RCC 7860 (cell line): ENCODE data around the gene ADRB1.
A peak's percentile ranks its signal among the peaks of the same experiment; 100 is the strongest.

Source experiments
- DNase-seq: peaks from one replicate; pipeline ENCODE4 v3.0.0-alpha.2; 2015; ENCODE audit warnings: low spot score
- FAIRE-seq: peaks from 2 replicates; lab custom pipeline; 2012; peaks lifted over from hg19 to GRCh38; lab: Jason Lieb, UNC

ADRB1 gene

GRCh38 chr10:114025611-114026130 is 18.0 kb upstream of the ADRB1 start:
- DNase-seq (no peak), FAIRE-seq (no peak)

GRCh38 chr10:114026189-114027040 is 17.3 kb upstream of the ADRB1 start:
- DNase-seq (peak; percentile 73), FAIRE-seq (peak; percentile 82)

- DNase-seq (no peak), FAIRE-seq (no peak)
These were observed 16.6 kb upstream of the ADRB1 start for GRCh38 chr10:114027041-114027394.

GRCh38 chr10:114027951-114028350 is 15.7 kb upstream of the ADRB1 start:
- DNase-seq (no peak), FAIRE-seq (no peak)

- FAIRE-seq (no peak), DNase-seq (no peak)
These were observed 15.2 kb upstream of the ADRB1 start for GRCh38 chr10:114028425-114028824.

GRCh38 chr10:114029655-114030054 is 14.0 kb upstream of the ADRB1 start:
- no peak for DNase-seq
- FAIRE-seq = no peak

- no peak for FAIRE-seq
- DNase-seq = no peak
These were observed 13.5 kb upstream of the ADRB1 start for GRCh38 chr10:114030140-114030539.

GRCh38 chr10:114031073-114031972 is 12.3 kb upstream of the ADRB1 start:
- no peak for FAIRE-seq
- no peak for DNase-seq

GRCh38 chr10:114033566-114033965 is 10.1 kb upstream of the ADRB1 start:
- DNase-seq = no peak
- FAIRE-seq = no peak

GRCh38 chr10:114034923-114035645 is 8.6 kb upstream of the ADRB1 start:
- FAIRE-seq (no peak), DNase-seq (no peak)

GRCh38 chr10:114035791-114036190 is 7.9 kb upstream of the ADRB1 start:
- FAIRE-seq (no peak), DNase-seq (no peak)

GRCh38 chr10:114038819-114039218 is 4.8 kb upstream of the ADRB1 start:
- FAIRE-seq (no peak), DNase-seq (no peak)

GRCh38 chr10:114041166-114041565 is 2.5 kb upstream of the ADRB1 start:
- FAIRE-seq = no peak

GRCh38 chr10:114042895-114043531 is 653 bp upstream of the ADRB1 start:
- DNase-seq (no peak), FAIRE-seq (no peak)

More at GRCh38 chr10:114041166-114041565, 2.5 kb upstream of the ADRB1 start:
- DNase-seq = no peak

GRCh38 chr10:114044247-114045135 is 825 bp downstream of the ADRB1 start:
- DNase-seq = no peak
- FAIRE-seq = no peak

GRCh38 chr10:114045136-114046086 is 1.7 kb downstream of the ADRB1 start:
- DNase-seq (no peak), FAIRE-seq (no peak)

- no peak for DNase-seq
- no peak for FAIRE-seq
These were observed 2.4 kb downstream of the ADRB1 start for GRCh38 chr10:114046087-114046458.

GRCh38 chr10:114048472-114048871 is 4.8 kb downstream of the ADRB1 start:
- FAIRE-seq (no peak), DNase-seq (no peak)
